ENCODE results near the gene RNF17. TPM values are rescaled to one million over a fixed set of nuclear protein-coding genes. Genes with fewer than 3 reads are reported as not detected.
"Not testable (repeated sequence)": the region's sequence is repeated elsewhere in the genome, so short reads cannot be mapped to it uniquely, and the experiment has no call there.

RNF17 gene
- total and polyA plus RNA-seq, 2 donors (not counting 3 experiments of a cell fraction or from before 2014, with no cell fraction given) = 0.30 TPM; not detected in 1

- dilution Hi-C loops (cut with MboI; ENCODE audit: extremely low pct_ligation_motif_present, low sequenced_read_pairs) (no loop called here), intact Hi-C loops (cut with micrococcal nuclease) (no loop called here)
- H3K9me1 ChIP-seq (replicated peaks; ENCODE audit: control insufficient read depth, extremely low read depth, insufficient read depth, low read length) = no peaks in the 10 kb centered on the region
- H3K27ac ChIP-seq (ENCODE audit: insufficient read depth, low read depth, low read length) = no peak overlapping the region
- no peak overlapping the region for H3K9ac ChIP-seq (replicated peaks; ENCODE audit: extremely low read depth, insufficient read depth, low read length)
- TF ChIP-seq POLR2AphosphoS5 (IDR thresholded peaks at IDR 0.05; ENCODE audit: insufficient read depth, low read depth, low read length) (no peak), JUN (IDR thresholded peaks at IDR 0.05; ENCODE audit: borderline replicate concordance, insufficient read depth, insufficient read length, low read depth) (no peak), MYC (IDR thresholded peaks at IDR 0.05; ENCODE audit: low read depth, low read length) (no peak)
- no peak overlapping the region for H3K4me2 ChIP-seq (ENCODE audit: insufficient read depth, low read length)
- no peaks in the 10 kb centered on the region for H3K36me3 ChIP-seq (ENCODE audit: control insufficient read depth in 2 of 2, extremely low read depth in 1 of 2, insufficient read depth in 2 of 2, low read length in 2 of 2)
- H2AFZ ChIP-seq (ENCODE audit: low read depth, low read length) = no peak overlapping the region
- H4K20me1 ChIP-seq (replicated peaks; ENCODE audit: control insufficient read depth, extremely low read depth, insufficient read depth, low read length) = no peaks in the 10 kb centered on the region
- DNase-seq (ENCODE audit: low read depth, low spot score) (no peak), FAIRE-seq (no peak)
- H3K9me3 ChIP-seq (replicated peaks; ENCODE audit: control insufficient read depth, insufficient read depth, low read length) = no peaks in the 10 kb centered on the region
- BruUV-seq (replicated peaks) = no TSS peak
- peaks cover 0 to 3% of the 10 kb centered on the region in 2 experiments for H3K27me3 ChIP-seq (ENCODE audit: control insufficient read depth in 2 of 2, insufficient read depth in 2 of 2, low read length in 2 of 2)
- ChIA-PET POLR2A (no interaction called here), CTCF (no interaction called here)
- no peaks in the 10 kb centered on the region for H3K4me1 ChIP-seq (ENCODE audit: control insufficient read depth, extremely low read depth, insufficient read depth, low read length)
- H3K4me3 ChIP-seq (replicated peaks in 1 of 3; ENCODE audit: insufficient read depth in 1 of 3, low read depth in 1 of 3, low read length in 3 of 3) = no peak overlapping the region
- H3K79me2 ChIP-seq (ENCODE audit: control insufficient read depth, insufficient read depth, low read length) = no peaks in the 10 kb centered on the region
Observed at GRCh38 chr13:24834902-24835510, 71.0 kb downstream of the RNF17 start.

- intact Hi-C loops (cut with micrococcal nuclease); FAIRE-seq; H3K9me3 ChIP-seq (replicated peaks; ENCODE audit: control insufficient read depth, insufficient read depth, low read length); H3K4me1 ChIP-seq (ENCODE audit: control insufficient read depth, extremely low read depth, insufficient read depth, low read length); H3K79me2 ChIP-seq (ENCODE audit: control insufficient read depth, insufficient read depth, low read length); H4K20me1 ChIP-seq (replicated peaks; ENCODE audit: control insufficient read depth, extremely low read depth, insufficient read depth, low read length); H3K27me3 ChIP-seq (ENCODE audit: control insufficient read depth in 2 of 2, insufficient read depth in 2 of 2, low read length in 2 of 2); H2AFZ ChIP-seq (ENCODE audit: low read depth, low read length); H3K27ac ChIP-seq (ENCODE audit: insufficient read depth, low read depth, low read length); DNase-seq (ENCODE audit: low read depth, low spot score); H3K9me1 ChIP-seq (replicated peaks; ENCODE audit: control insufficient read depth, extremely low read depth, insufficient read depth, low read length); H3K4me3 ChIP-seq (replicated peaks in 1 of 3; ENCODE audit: insufficient read depth in 1 of 3, low read depth in 1 of 3, low read length in 3 of 3); BruUV-seq (replicated peaks); POLR2A ChIA-PET; H3K4me2 ChIP-seq (ENCODE audit: insufficient read depth, low read length); dilution Hi-C loops (cut with MboI; ENCODE audit: extremely low pct_ligation_motif_present, low sequenced_read_pairs); CTCF ChIA-PET; H3K9ac ChIP-seq (replicated peaks; ENCODE audit: extremely low read depth, insufficient read depth, low read length); H3K36me3 ChIP-seq (ENCODE audit: control insufficient read depth in 2 of 2, extremely low read depth in 1 of 2, insufficient read depth in 2 of 2, low read length in 2 of 2): not testable (repeated sequence)
Observed at GRCh38 chr13:24837528-24837927, 73.6 kb downstream of the RNF17 start.

Data from endothelial cell of umbilical vein (primary cell).